ENCODE data around the gene RNF207. TPM values are rescaled to one million over a fixed set of nuclear protein-coding genes. Genes with fewer than 3 reads are reported as not detected.

RNF207 gene
- total RNA-seq, 2 donors from 2014 or later = 25.2 to 52.4 TPM

GRCh38 chr1:6162341-6162740 is 43.6 kb upstream of the RNF207 start:
- H3K4me1 ChIP-seq = no peaks in the 10 kb centered on the region
- H3K27ac ChIP-seq = no peak overlapping the region
- H3K27me3 ChIP-seq = no peaks in the 10 kb centered on the region
- intact Hi-C loops (cut with DNase I) = no loop called here
- H3K4me3 ChIP-seq = no peak overlapping the region
- no peak for ATAC-seq
- no peaks in the 10 kb centered on the region for H3K36me3 ChIP-seq (replicated peaks in 1 of 2; ENCODE audit: insufficient read depth in 1 of 2, low read depth in 2 of 2)
- TF ChIP-seq CTCF (IDR thresholded peaks at IDR 0.05) (no peak), POLR2A (IDR thresholded peaks at IDR 0.05) (no peak)
- no peaks in the 10 kb centered on the region for H3K9me3 ChIP-seq
- WGBS, 2 donors = 70 to 79% methylated on average over 7 of the region's 7 CpGs
- no peak for DNase-seq

GRCh38 chr1:6162773-6163172 is 43.1 kb upstream of the RNF207 start:
- ATAC-seq = no peak
- 58 to 77% methylated on average over 10 to 13 of the region's 13 CpGs for WGBS, 2 donors

GRCh38 chr1:6163191-6163972 is 42.5 kb upstream of the RNF207 start:
- intact Hi-C loops (cut with DNase I) = no loop called here
- Histone ChIP-seq H3K27ac (no peak overlapping the region), H3K27me3 (no peaks in the 10 kb centered on the region), H3K4me1 (no peaks in the 10 kb centered on the region), H3K4me3 (no peak overlapping the region), H3K9me3 (no peaks in the 10 kb centered on the region), H3K36me3 (replicated peaks in 1 of 2; ENCODE audit: insufficient read depth in 1 of 2, low read depth in 2 of 2) (no peaks in the 10 kb centered on the region)
- TF ChIP-seq CTCF (IDR thresholded peaks at IDR 0.05) (no peak), POLR2A (IDR thresholded peaks at IDR 0.05) (no peak)
- 67 to 72% methylated on average over 15 of the region's 15 CpGs for WGBS, 2 donors
- no peak for DNase-seq
- ATAC-seq = no peak

More at GRCh38 chr1:6162773-6163172, 43.1 kb upstream of the RNF207 start:
- no peaks in the 10 kb centered on the region for H3K9me3 ChIP-seq
- H3K4me3 ChIP-seq = no peak overlapping the region
- no peak overlapping the region for H3K27ac ChIP-seq
- TF ChIP-seq CTCF (IDR thresholded peaks at IDR 0.05) (no peak), POLR2A (IDR thresholded peaks at IDR 0.05) (no peak)
- DNase-seq = no peak
- intact Hi-C loops (cut with DNase I) = no loop called here
- H3K36me3 ChIP-seq (replicated peaks in 1 of 2; ENCODE audit: insufficient read depth in 1 of 2, low read depth in 2 of 2) = no peaks in the 10 kb centered on the region
- no peaks in the 10 kb centered on the region for H3K27me3 ChIP-seq
- H3K4me1 ChIP-seq = no peaks in the 10 kb centered on the region

- Histone ChIP-seq H3K9me3 (no peaks in the 10 kb centered on the region), H3K4me3 (no peak overlapping the region), H3K27me3 (no peaks in the 10 kb centered on the region), H3K4me1 (no peaks in the 10 kb centered on the region), H3K36me3 (replicated peaks in 1 of 2; ENCODE audit: insufficient read depth in 1 of 2, low read depth in 2 of 2) (no peaks in the 10 kb centered on the region), H3K27ac (no peak overlapping the region)
- no peak for DNase-seq
- WGBS, 2 donors = 61 to 62% methylated on average over 19 of the region's 19 CpGs
- TF ChIP-seq CTCF (IDR thresholded peaks at IDR 0.05) (no peak), POLR2A (IDR thresholded peaks at IDR 0.05) (no peak)
- intact Hi-C loops (cut with DNase I) = no loop called here
- ATAC-seq = no peak
These were observed 41.8 kb upstream of the RNF207 start for GRCh38 chr1:6163973-6164617.
